ENCODE data around the gene ZNF3.
"Not testable (repeated sequence)": the region's sequence is repeated elsewhere in the genome, so short reads cannot be mapped to it uniquely, and the experiment has no call there.

Gene ZNF3

GRCh38 chr7:100081535-100082102, at the start of gene ZNF3:
TSS of gene ZNF3 (minus strand) at chr7:100081723. CDS start at chr7:100077357, 4,366 bp downstream.
- peak within 1 kb of the TSS; percentile 95 to 100 (median 99) for H3K9ac ChIP-seq
- peaks cover 31 to 39% (median 37%) of the 10 kb centered on the region in 11 experiments for H3K36me3 ChIP-seq
- H4K20me1 ChIP-seq: peaks cover 7 to 40% (median 23%) of the 10 kb centered on the region in 11 experiments; a peak in 12 of 22 replicates
- H3K9me3 ChIP-seq (replicated peaks in 1 of 11): peaks cover 5 to 26% (median 16%) of the 10 kb centered on the region in 11 experiments; a peak in 20 of 22 replicates
- H3K4me1 ChIP-seq: peaks cover 24 to 41% (median 31%) of the 10 kb centered on the region in 10 experiments
- H3K27ac ChIP-seq: peak within 1 kb of the TSS; percentile 87 to 100 (median 99)
- H3K27me3 ChIP-seq: peaks cover 0 to 18% (median 14%) of the 10 kb centered on the region in 11 experiments; a peak in 16 of 22 replicates
- peak within 1 kb of the TSS; percentile 87 to 98 (median 91) for H3K4me2 ChIP-seq
- no peak for TF ChIP-seq Cebpa-rat (IDR thresholded peaks at IDR 0.05)
- H3K4me3 ChIP-seq: peak within 1 kb of the TSS; percentile 86 to 99 (median 98)

GRCh38 chr7:100130608-100131453, 49.3 kb upstream of the ZNF3 start:
- H3K27me3 ChIP-seq: peaks cover 4 to 26% (median 20%) of the 10 kb centered on the region in 11 experiments; a peak in 12 of 22 replicates
- H3K4me1 ChIP-seq: peaks cover 14 to 48% (median 34%) of the 10 kb centered on the region in 10 experiments
- H3K9me3 ChIP-seq (replicated peaks in 1 of 11): no peaks in the 10 kb centered on the region
- no peak for TF ChIP-seq Cebpa-rat (IDR thresholded peaks at IDR 0.05)
- no peaks in the 10 kb centered on the region for H4K20me1 ChIP-seq
- no peaks in the 10 kb centered on the region for H3K36me3 ChIP-seq
- H3K9ac ChIP-seq: peak overlapping the region in 1 of 11 experiments; percentile 31; a peak in 3 of 22 replicates
- H3K4me3 ChIP-seq: no peak overlapping the region
- H3K27ac ChIP-seq: no peak overlapping the region
- H3K4me2 ChIP-seq: peak overlapping the region; percentile 9 to 65 (median 39); a peak in 16 of 22 replicates

GRCh38 chr7:100130220-100130607, 48.7 kb upstream of the ZNF3 start:
- H3K36me3 ChIP-seq; H3K9ac ChIP-seq; H3K9me3 ChIP-seq (replicated peaks in 1 of 11); H3K27ac ChIP-seq; H4K20me1 ChIP-seq; H3K4me3 ChIP-seq: not testable (repeated sequence)
- Histone ChIP-seq H3K4me2 (0 out of 22 replicates have a peak overlapping the region, but pooled peaks of 1 of the 11 experiments have one; percentile 34), H3K4me1 (peaks cover 20 to 54% (median 39%) of the 10 kb centered on the region in 10 experiments), H3K27me3 (peaks cover 4 to 26% (median 20%) of the 10 kb centered on the region in 11 experiments; a peak in 12 of 22 replicates)

GRCh38 chr7:100128637-100128963, 47.1 kb upstream of the ZNF3 start:
- H3K4me3 ChIP-seq: peak overlapping the region in 1 of 10 experiments; percentile 91; a peak in 2 of 20 replicates
- H3K9ac ChIP-seq: peak overlapping the region in 3 of 11 experiments; percentile 86 to 89 (median 87); a peak in 2 of 22 replicates
- H3K27me3 ChIP-seq: peaks cover 4 to 26% (median 20%) of the 10 kb centered on the region in 11 experiments; a peak in 12 of 22 replicates
- peaks cover 0 to 6% (median 0%) of the 10 kb centered on the region in 11 experiments; a peak in 4 of 22 replicates for H3K36me3 ChIP-seq
- no peak overlapping the region for H3K27ac ChIP-seq
- peaks cover 35 to 70% (median 54%) of the 10 kb centered on the region in 10 experiments for H3K4me1 ChIP-seq
- H3K9me3 ChIP-seq (replicated peaks in 1 of 11): no peaks in the 10 kb centered on the region
- peak overlapping the region; percentile 89 to 100 (median 99) for H3K4me2 ChIP-seq
- TF ChIP-seq Cebpa-rat (IDR thresholded peaks at IDR 0.05): no peak
- no peaks in the 10 kb centered on the region for H4K20me1 ChIP-seq

GRCh38 chr7:100127866-100128636, 46.5 kb upstream of the ZNF3 start:
- peak overlapping the region; percentile 77 to 94 (median 87) for H3K27ac ChIP-seq
- H3K4me2 ChIP-seq: peak overlapping the region; percentile 89 to 100 (median 99)
- H3K9ac ChIP-seq: peak overlapping the region; percentile 83 to 91 (median 86)
- peaks cover 0 to 10% (median 3%) of the 10 kb centered on the region in 11 experiments; a peak in 7 of 22 replicates for H3K36me3 ChIP-seq
- H3K9me3 ChIP-seq (replicated peaks in 1 of 11): no peaks in the 10 kb centered on the region
- H3K4me1 ChIP-seq: peaks cover 35 to 69% (median 54%) of the 10 kb centered on the region in 10 experiments
- TF ChIP-seq Cebpa-rat (IDR thresholded peaks at IDR 0.05): no peak
- H3K27me3 ChIP-seq: peaks cover 4 to 26% (median 20%) of the 10 kb centered on the region in 11 experiments; a peak in 12 of 22 replicates
- peak overlapping the region; percentile 66 to 91 (median 80) for H3K4me3 ChIP-seq
- H4K20me1 ChIP-seq: no peaks in the 10 kb centered on the region

- Histone ChIP-seq H3K4me3 (peak within 1 kb of the TSS; percentile 66 to 91 (median 80)), H3K27me3 (peaks cover 4 to 26% (median 20%) of the 10 kb centered on the region in 11 experiments; a peak in 12 of 22 replicates), H3K4me2 (peak within 1 kb of the TSS; percentile 89 to 100 (median 99)), H3K36me3 (peaks cover 0 to 18% (median 6%) of the 10 kb centered on the region in 11 experiments; a peak in 10 of 22 replicates), H3K4me1 (peaks cover 43 to 61% (median 50%) of the 10 kb centered on the region in 10 experiments), H3K27ac (peak within 1 kb of the TSS; percentile 77 to 94 (median 87)), H3K9me3 (replicated peaks in 1 of 11) (no peaks in the 10 kb centered on the region), H4K20me1 (no peaks in the 10 kb centered on the region), H3K9ac (peak within 1 kb of the TSS; percentile 83 to 91 (median 86))
- TF ChIP-seq Cebpa-rat (IDR thresholded peaks at IDR 0.05): no peak
Measured at GRCh38 chr7:100126931-100127865, 45.7 kb upstream of the ZNF3 start, which contains the start of gene MBLAC1. TSS of gene MBLAC1 (plus strand) at chr7:100126967. CDS start at chr7:100127396, 429 bp downstream.

- Histone ChIP-seq H3K9me3 (replicated peaks in 1 of 11) (no peaks in the 10 kb centered on the region), H3K27ac (peak overlapping the region; percentile 77 to 94 (median 87))
- no peak for TF ChIP-seq Cebpa-rat (IDR thresholded peaks at IDR 0.05)
Measured at GRCh38 chr7:100126239-100126930, 44.9 kb upstream of the ZNF3 start.

More at GRCh38 chr7:100126239-100126930, 44.9 kb upstream of the ZNF3 start:
- peaks cover 4 to 26% (median 20%) of the 10 kb centered on the region in 11 experiments; a peak in 12 of 22 replicates for H3K27me3 ChIP-seq
- peaks cover 0 to 18% (median 6%) of the 10 kb centered on the region in 11 experiments; a peak in 10 of 22 replicates for H3K36me3 ChIP-seq
- peak overlapping the region; percentile 83 to 91 (median 86) for H3K9ac ChIP-seq
- no peaks in the 10 kb centered on the region for H4K20me1 ChIP-seq
- H3K4me3 ChIP-seq: peak overlapping the region; percentile 66 to 91 (median 80)
- peaks cover 40 to 57% (median 50%) of the 10 kb centered on the region in 10 experiments for H3K4me1 ChIP-seq
- H3K4me2 ChIP-seq: peak overlapping the region; percentile 89 to 100 (median 99)
